ENCODE results near the gene GLT6D1. TPM values are rescaled to one million over a fixed set of nuclear protein-coding genes. Genes with fewer than 3 reads are reported as not detected.

GLT6D1 gene
- total and polyA plus RNA-seq, 2 of the 8 experiments (the other 6 are each of a cell fraction or from before 2014, with no cell fraction given), result 1.3 to 2.1 TPM

DNA sequence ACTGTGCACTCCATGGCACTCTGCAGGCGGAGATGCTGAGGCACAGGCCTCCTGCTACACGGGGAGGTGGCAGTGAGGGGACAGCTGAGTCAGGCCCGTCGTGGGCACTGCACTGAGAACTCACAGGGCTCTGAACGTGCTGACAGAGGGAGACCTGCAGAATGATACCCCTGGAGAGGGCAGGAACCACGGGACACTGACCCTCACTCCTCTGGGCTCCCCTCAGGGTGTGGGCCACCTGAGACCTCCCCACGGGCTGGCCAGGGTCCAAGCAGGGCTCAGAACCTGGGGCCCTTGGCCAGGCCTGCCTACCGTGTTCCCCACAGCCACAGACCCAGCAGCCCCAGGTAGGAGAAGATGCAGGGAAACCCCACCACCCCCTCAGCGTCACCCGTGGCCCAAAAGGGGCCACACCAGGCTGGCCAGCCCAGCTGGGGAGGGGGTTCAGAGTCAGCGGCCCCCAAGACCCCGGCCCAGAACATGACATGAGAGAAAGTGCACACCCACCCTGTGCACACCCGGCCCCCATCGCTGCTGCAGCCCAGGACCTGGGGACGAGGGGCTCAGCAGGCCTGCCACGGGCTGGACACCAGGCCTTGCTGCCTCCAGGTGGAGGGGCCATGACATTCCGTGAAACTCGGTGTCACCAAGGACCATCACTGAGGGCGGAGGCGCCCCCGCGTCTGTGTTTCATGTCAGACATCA is 30.9 kb downstream of the GLT6D1 start:
- H2BK20ac ChIP-seq (ENCODE audit: low read length), result no peak overlapping the region
- no peaks in the 10 kb centered on the region for H4K20me1 ChIP-seq (replicated peaks in 1 of 2; ENCODE audit: control insufficient read depth in 1 of 2, insufficient read depth in 2 of 2, low read length in 2 of 2)
- H3K4me2 ChIP-seq (ENCODE audit: insufficient read depth in 1 of 2, low read depth in 2 of 2, low read length in 2 of 2), result no peak overlapping the region
- no peak overlapping the region for H4K5ac ChIP-seq (ENCODE audit: insufficient read length, low read depth, low read length)
- WGBS, 2 experiments (ENCODE audit: extremely low coverage in 1 of 2, insufficient coverage in 1 of 2, insufficient read length in 1 of 2, insufficient replicate concordance in 2 of 2, low coverage in 1 of 2, low lambda C conversion rate in 2 of 2, missing lambda C conversion rate in 1 of 2), result 87% methylated on average over 18 of the region's 22 CpGs; no CpG with 5 or more reads in 1 of the 2 experiments
- H4K8ac ChIP-seq (ENCODE audit: extremely low read depth, insufficient read depth, low read length), result no peak overlapping the region
- H3K79me1 ChIP-seq (ENCODE audit: low read depth, low read length), result no peaks in the 10 kb centered on the region
- H3K9ac ChIP-seq (replicated peaks in 1 of 4; ENCODE audit: extremely low read depth in 1 of 4, low read depth in 3 of 4, low read length in 3 of 4), result no peak overlapping the region
- no peak for DNase-seq (ENCODE audit: low read depth in 1 of 2, low spot score in 2 of 2)
- H3K27ac ChIP-seq (ENCODE audit: low read depth, low read length), result no peak overlapping the region
- H3K4me1 ChIP-seq (replicated peaks in 1 of 4; ENCODE audit: control insufficient read depth in 3 of 4, insufficient read depth in 4 of 4, low read length in 3 of 4), result peaks cover 0 to 8% (median 3%) of the 10 kb centered on the region in 4 experiments; a peak in 4 of 7 replicates
- ChIA-PET POLR2A (ENCODE audit: partially characterized antibody) (interaction anchor here (1.2 kb wide), 1 partner anchor 72 kb away, joined by 4 read pairs; no protein-coding TSS in a partner anchor), CTCF (ENCODE audit: partially characterized antibody) (interaction anchor here (1.3 kb wide), 1 partner anchor 189 kb away, joined by 4 read pairs; no protein-coding TSS in a partner anchor)
- H3K56ac ChIP-seq (replicated peaks; ENCODE audit: insufficient read length, low read depth, low read length), result no peak overlapping the region
- H2BK120ac ChIP-seq (replicated peaks; ENCODE audit: low read depth, low read length), result no peak overlapping the region
- H4K91ac ChIP-seq (replicated peaks; ENCODE audit: insufficient read length, low read length), result no peak overlapping the region
- H2AK5ac ChIP-seq (ENCODE audit: low read depth, low read length), result no peak overlapping the region
- FAIRE-seq, result no peak
- H3K4ac ChIP-seq (replicated peaks; ENCODE audit: insufficient read length, low read depth, low read length), result no peak overlapping the region
- peaks cover 10 to 14% of the 10 kb centered on the region in 2 experiments for H3K9me3 ChIP-seq (ENCODE audit: insufficient read depth in 2 of 2, low read depth in 1 of 2, low read length in 1 of 2)
- no peak overlapping the region for H2BK12ac ChIP-seq (ENCODE audit: low read depth, low read length)
- H2BK5ac ChIP-seq (ENCODE audit: low read depth, low read length), result no peak overlapping the region
- H2AFZ ChIP-seq (ENCODE audit: low read length), result no peak overlapping the region
- H2BK15ac ChIP-seq (ENCODE audit: low read length), result no peak overlapping the region
- H3K23me2 ChIP-seq (ENCODE audit: low read depth, low read length), result peaks cover 4% of the 10 kb centered on the region; the same call in 1 of the 2 replicates
- H3K14ac ChIP-seq (ENCODE audit: insufficient read length), result no peak overlapping the region
- no peak overlapping the region for H3K4me3 ChIP-seq (ENCODE audit: extremely low read depth in 1 of 4, insufficient read depth in 2 of 4, low read depth in 3 of 4, low read length in 4 of 4)
- H3K36me3 ChIP-seq (ENCODE audit: control insufficient read depth in 2 of 4, insufficient read depth in 4 of 4, low read length in 3 of 4), result no peaks in the 10 kb centered on the region; a peak in 1 of 8 replicates
- H3K18ac ChIP-seq (ENCODE audit: extremely low read depth, low read length), result no peak overlapping the region
- no peak overlapping the region for H3K23ac ChIP-seq (ENCODE audit: insufficient read length)
- H3K27me3 ChIP-seq (replicated peaks in 1 of 4; ENCODE audit: control insufficient read depth in 3 of 4, extremely low read depth in 1 of 4, insufficient read depth in 3 of 4, low read length in 3 of 4), result no peaks in the 10 kb centered on the region
- no peaks in the 10 kb centered on the region for H3K79me2 ChIP-seq (ENCODE audit: control insufficient read depth in 1 of 2, insufficient read depth in 2 of 2, low read length in 2 of 2)
- no peak for TF ChIP-seq TCF12 (IDR thresholded peaks at IDR 0.05; ENCODE audit: low read depth, low read length)
- no peak for TF ChIP-seq SP2 (IDR thresholded peaks at IDR 0.05; ENCODE audit: low read length)
- TF ChIP-seq TAF1 (IDR thresholded peaks at IDR 0.05; ENCODE audit: low read depth, low read length), result no peak
- no peak for TF ChIP-seq NANOG (IDR thresholded peaks at IDR 0.05; ENCODE audit: insufficient read depth, low read depth, low read length, poor library complexity, severe bottlenecking)
- TF ChIP-seq CTCF (IDR thresholded peaks at IDR 0.05; ENCODE audit: control extremely low read depth in 1 of 3, insufficient read depth in 1 of 3, low read depth in 1 of 3, low read length in 3 of 3), result no peak
- TF ChIP-seq ASH2L (IDR thresholded peaks at IDR 0.05; ENCODE audit: low read length), result no peak
- TF ChIP-seq TAF7 (optimal IDR thresholded peaks at IDR 0.05; ENCODE audit: borderline replicate concordance, low read depth, low read length), result no peak
- no peak for TF ChIP-seq CTBP2 (IDR thresholded peaks at IDR 0.05; ENCODE audit: borderline replicate concordance, insufficient read depth, insufficient read length, low read length)
- TF ChIP-seq BACH1 (IDR thresholded peaks at IDR 0.05; ENCODE audit: low read length), result no peak
- no peak for TF ChIP-seq RFX5 (IDR thresholded peaks at IDR 0.05; ENCODE audit: borderline replicate concordance, low read depth, low read length)

Measured in H1 (cell line).